ENCODE results near the gene WDR37.

Gene WDR37

GRCh38 chr10:1074748-1075308 is 18.6 kb downstream of the WDR37 start:
- peak; percentile 29 for FAIRE-seq

GRCh38 chr10:1078668-1079067 is 22.5 kb downstream of the WDR37 start:
- FAIRE-seq: no peak

- FAIRE-seq: no peak
These were observed 27.4 kb downstream of the WDR37 start for GRCh38 chr10:1083581-1083980.

GRCh38 chr10:1084011-1084950 is 28.1 kb downstream of the WDR37 start:
- no peak for FAIRE-seq

- no peak for FAIRE-seq
These were observed 29.1 kb downstream of the WDR37 start for GRCh38 chr10:1085258-1085657.

- no peak for FAIRE-seq
These were observed 30.6 kb downstream of the WDR37 start for GRCh38 chr10:1086787-1087186.

GRCh38 chr10:1089017-1089689 is 33.0 kb downstream of the WDR37 start:
- FAIRE-seq: no peak

GRCh38 chr10:1090696-1091095 is 34.5 kb downstream of the WDR37 start:
- FAIRE-seq: no peak

- no peak for FAIRE-seq
These were observed 37.5 kb downstream of the WDR37 start for GRCh38 chr10:1093696-1094095.

- FAIRE-seq: no peak
These were observed 38.2 kb downstream of the WDR37 start for GRCh38 chr10:1094112-1095057.

- no peak for FAIRE-seq
These were observed 39.3 kb downstream of the WDR37 start for GRCh38 chr10:1095498-1095897.

- FAIRE-seq: no peak
These were observed 40.2 kb downstream of the WDR37 start for GRCh38 chr10:1096287-1096889.

- FAIRE-seq: no peak
These were observed 41.3 kb downstream of the WDR37 start for GRCh38 chr10:1097436-1097835.

- FAIRE-seq: no peak
These were observed 44.0 kb downstream of the WDR37 start for GRCh38 chr10:1100143-1100542.

GRCh38 chr10:1100691-1101368 is 44.6 kb downstream of the WDR37 start:
- FAIRE-seq: no peak

- no peak for FAIRE-seq
These were observed 45.8 kb downstream of the WDR37 start for GRCh38 chr10:1101946-1102345.

GRCh38 chr10:1102416-1102815 is 46.2 kb downstream of the WDR37 start:
- no peak for FAIRE-seq

GRCh38 chr10:1102831-1103230 is 46.6 kb downstream of the WDR37 start:
- FAIRE-seq: no peak

GRCh38 chr10:1103551-1103950 is 47.4 kb downstream of the WDR37 start:
- FAIRE-seq: no peak

- no peak for FAIRE-seq
These were observed 48.8 kb downstream of the WDR37 start for GRCh38 chr10:1104971-1105370.

GRCh38 chr10:1107004-1107403 is 50.8 kb downstream of the WDR37 start:
- no peak for FAIRE-seq

GRCh38 chr10:1107679-1108078 is 51.5 kb downstream of the WDR37 start:
- no peak for FAIRE-seq

Data from TTC549 (cell line).